Stomach (tissue), 9 donors: ENCODE measurements around the gene CCDC192. TPM values are rescaled to one million over a fixed set of nuclear protein-coding genes. Genes with fewer than 3 reads are reported as not detected.
"Not testable (repeated sequence)": the region's sequence is repeated elsewhere in the genome, so short reads cannot be mapped to it uniquely, and the experiment has no call there.

ENCODE experiments used
- DNase-seq, 2 donors: peaks; one replicate each; pipeline versions ENCODE4 v3.0.0 to v3.0.0-alpha.2; 2013 to 2019
- H3K27ac ChIP-seq, 5 donors: fragments of 200-600 bp in 4 of 5; sonication (generic) in 4 of 5; one replicate each; pipeline ENCODE4 v1.5.1; 2013 to 2019; ENCODE audit warnings: mild to moderate bottlenecking in 1 of 5, moderate library complexity in 1 of 5
- H3K27me3 ChIP-seq, 3 donors: fragments of 200-600 bp; sonication (generic); one replicate each; pipeline ENCODE4 v1.5.1; 2017 to 2019; ENCODE audit warnings: mixed run types in 1 of 3
- H3K36me3 ChIP-seq, 4 donors: fragments of 200-600 bp; sonication (generic); 1 replicate in 3 of 4; 2 replicates in 1 of 4; pipeline ENCODE4 v1.5.1; 2016 to 2019
- H3K4me1 ChIP-seq, 4 donors: fragments of 200-600 bp; sonication (generic); one replicate each; pipeline ENCODE4 v1.5.1; 2016 to 2019
- H3K4me3 ChIP-seq, 4 donors: fragments of 200-600 bp; sonication (generic) in 3 of 4; one replicate each; pipeline ENCODE4 v1.5.1; 2016 to 2019; ENCODE audit warnings: mild to moderate bottlenecking in 1 of 4
- H3K9me3 ChIP-seq, 4 donors: fragments of 200-600 bp; sonication (generic); one replicate each; pipeline ENCODE4 v1.5.1; 2016 to 2019
- CTCF ChIP-seq, 7 experiments: fragments of 450-650 bp in 4 of 7; fragments of 200-600 bp in 3 of 7; sonication (generic) in 3 of 7; IDR thresholded peaks; one replicate each; pipeline ENCODE4 v1.5.1; 2016 to 2019; ENCODE audit warnings: antibody characterized with exemption in 7 of 7, control low read depth in 2 of 7, mild to moderate bottlenecking in 1 of 7
- EP300 ChIP-seq: sonication (generic); formaldehyde crosslinking; IDR thresholded peaks from one replicate; pipeline ENCODE4 v1.6.1; 2017; ENCODE audit warnings: antibody characterized with exemption
- POLR2A ChIP-seq, 4 donors: fragments of 450-650 bp; IDR thresholded peaks; one replicate each; pipeline ENCODE4 v1.6.1; 2016; ENCODE audit warnings: antibody characterized with exemption in 4 of 4, control low read depth in 2 of 4, mild to moderate bottlenecking in 1 of 4, moderate library complexity in 1 of 4
- POLR2AphosphoS5 ChIP-seq, 3 donors: sonication (generic); formaldehyde crosslinking; IDR thresholded peaks; one replicate each; pipeline ENCODE4 v1.6.1; 2016; ENCODE audit warnings: antibody characterized with exemption in 3 of 3
- WGBS, 5 donors: extraction: QIAGEN DNeasy Blood & Tissue Kit in 3 of 5; methylation state at CpG; one replicate each; pipeline versions ENCODE4 v1.1.5 to v1.1.7; 2013 to 2018; 5-methylcytosine and 5-hydroxymethylcytosine counted together
- intact Hi-C: fragments of 100-400 bp; cut with DNase I; formaldehyde crosslinking; loops from one replicate; pipeline ENCODE4 v1.15.1; 2023; ENCODE audit warnings: low total_unique reads
- polyA plus RNA-seq, 3 donors: library from polyadenylated mRNA; stranded (reverse); fragments of 200-250 nt; gene quantifications; one replicate each; pipeline ENCODE4 v1.2.3, GENCODE V29; 2013
- total RNA-seq, 5 donors: library from RNA; depleted of rRNA; stranded (reverse); fragments of >200 nt; gene quantifications; one replicate each; pipeline versions ENCODE4 v1.1.0 to v1.2.3, GENCODE V29; 2014 to 2016
- donor health status: healthy with polysubstance abuse.
- donor health status: Bipolar disorder and iron deficiency.
- donor health status: healthy.

Gene CCDC192
- total and polyA plus RNA-seq, 8 donors, result 0.10 to 2.2 TPM; not detected in 6

- intact Hi-C loops, result no loop called here
- TF ChIP-seq CTCF (IDR thresholded peaks at IDR 0.05) (no peak), POLR2AphosphoS5 (IDR thresholded peaks at IDR 0.05) (no peak), POLR2A (IDR thresholded peaks at IDR 0.05) (no peak), EP300 (no peak)
- H3K27ac ChIP-seq, result no peak overlapping the region
Measured at GRCh38 chr5:127777957-127778356, 74.8 kb downstream of the CCDC192 start.

GRCh38 chr5:127782450-127782849 lies 79.3 kb downstream of the CCDC192 start:
- H3K36me3 ChIP-seq, H3K4me3 ChIP-seq, H3K27me3 ChIP-seq, H3K4me1 ChIP-seq, DNase-seq, H3K9me3 ChIP-seq, H3K27ac ChIP-seq, intact Hi-C loops: not testable (repeated sequence)
- 91 to 100% (median 94%) methylated on average over 2 of the region's 2 CpGs for WGBS, 5 donors

More at GRCh38 chr5:127777957-127778356, 74.8 kb downstream of the CCDC192 start:
- H3K4me3 ChIP-seq, result no peak overlapping the region
- no peak for DNase-seq
- no peaks in the 10 kb centered on the region for H3K27me3 ChIP-seq
- no peaks in the 10 kb centered on the region for H3K36me3 ChIP-seq
- peaks cover 0 to 4% (median 0%) of the 10 kb centered on the region in 4 donors for H3K4me1 ChIP-seq
- H3K9me3 ChIP-seq, result peaks cover 0 to 10% (median 2%) of the 10 kb centered on the region in 4 donors

GRCh38 chr5:127785098-127785927 lies 82.1 kb downstream of the CCDC192 start:
- intact Hi-C loops, result no loop called here
- no peaks in the 10 kb centered on the region for H3K9me3 ChIP-seq
- TF ChIP-seq POLR2AphosphoS5 (IDR thresholded peaks at IDR 0.05), result no peak
- no peak for TF ChIP-seq POLR2A (IDR thresholded peaks at IDR 0.05)
- TF ChIP-seq EP300, result no peak
- no peak for TF ChIP-seq CTCF (IDR thresholded peaks at IDR 0.05)
- H3K36me3 ChIP-seq, result no peaks in the 10 kb centered on the region
- H3K4me1 ChIP-seq, result peaks cover 0 to 10% (median 6%) of the 10 kb centered on the region in 4 donors
- WGBS, 5 donors, result 58 to 70% (median 68%) methylated on average over 6 of the region's 6 CpGs
- DNase-seq, result peak in 1 of 2 donors; percentile 23
- no peak overlapping the region for H3K27ac ChIP-seq
- no peaks in the 10 kb centered on the region for H3K27me3 ChIP-seq
- no peak overlapping the region for H3K4me3 ChIP-seq

GRCh38 chr5:127791439-127791838 lies 88.2 kb downstream of the CCDC192 start:
- Histone ChIP-seq H3K36me3 (no peaks in the 10 kb centered on the region), H3K9me3 (peaks cover 0 to 15% (median 12%) of the 10 kb centered on the region in 4 donors), H3K4me1 (no peaks in the 10 kb centered on the region), H3K27me3 (no peaks in the 10 kb centered on the region), H3K27ac (no peak overlapping the region), H3K4me3 (no peak overlapping the region)
- intact Hi-C loops, result no loop called here
- 90 to 100% (median 93%) methylated on average over 1 of the region's 1 CpG for WGBS, 5 donors
- no peak for DNase-seq
- no peak for TF ChIP-seq POLR2AphosphoS5 (IDR thresholded peaks at IDR 0.05)
- no peak for TF ChIP-seq CTCF (IDR thresholded peaks at IDR 0.05)
- TF ChIP-seq POLR2A (IDR thresholded peaks at IDR 0.05), result no peak
- TF ChIP-seq EP300, result no peak

GRCh38 chr5:127791908-127792307 lies 88.7 kb downstream of the CCDC192 start:
- H3K4me1 ChIP-seq, intact Hi-C loops, H3K36me3 ChIP-seq, H3K27ac ChIP-seq, H3K27me3 ChIP-seq, DNase-seq, H3K4me3 ChIP-seq: not testable (repeated sequence)
- WGBS, 5 donors, result 85 to 97% (median 95%) methylated on average over 2 of the region's 2 CpGs
- H3K9me3 ChIP-seq, result peaks cover 0 to 15% (median 12%) of the 10 kb centered on the region in 4 donors
